Liver (tissue), 9 donors: ENCODE results near the gene RIMOC1. TPM values are rescaled to one million over a fixed set of nuclear protein-coding genes. Genes with fewer than 3 reads are reported as not detected.

Source experiments
- DNase-seq: peaks from one replicate; pipeline ENCODE4 v3.0.0-alpha.2; 2017; ENCODE audit warnings: low spot score
- H3K27ac ChIP-seq, 2 donors: one replicate each; pipeline ENCODE4 v1.7.0; 2013; ENCODE audit warnings: inconsistent platforms in 2 of 2, low read length in 2 of 2, control low read depth in 1 of 2, low read depth in 1 of 2, mild to moderate bottlenecking in 1 of 2
- H3K27me3 ChIP-seq, 4 donors: one replicate each; pipeline versions ENCODE4 v1.6.1 to v1.7.0; 2013; ENCODE audit warnings: low read length in 3 of 4, inconsistent platforms in 1 of 4, mild to moderate bottlenecking in 1 of 4, moderate library complexity in 1 of 4; ENCODE audit not compliant: control insufficient read depth in 4 of 4, insufficient read depth in 4 of 4
- H3K36me3 ChIP-seq, 4 donors: one replicate each; pipeline versions ENCODE4 v1.6.1 to v1.7.0; 2013; ENCODE audit warnings: low read length in 3 of 4, mild to moderate bottlenecking in 3 of 4, low read depth in 1 of 4, moderate library complexity in 1 of 4; ENCODE audit not compliant: control insufficient read depth in 4 of 4, insufficient read depth in 3 of 4
- H3K4me1 ChIP-seq, 4 donors: one replicate each; pipeline versions ENCODE4 v1.6.1 to v1.7.0; 2013; ENCODE audit warnings: low read length in 3 of 4, mild to moderate bottlenecking in 3 of 4, moderate library complexity in 1 of 4; ENCODE audit not compliant: control insufficient read depth in 4 of 4, insufficient read depth in 4 of 4
- H3K4me3 ChIP-seq, 3 donors: one replicate each; pipeline versions ENCODE4 v1.6.1 to v1.7.0; 2013; ENCODE audit warnings: low read length in 3 of 3, control low read depth in 1 of 3, low read depth in 1 of 3, mild to moderate bottlenecking in 1 of 3
- H3K9ac ChIP-seq, 2 donors: one replicate each; pipeline ENCODE4 v1.7.0; 2013; ENCODE audit warnings: low read length in 2 of 2, mild to moderate bottlenecking in 2 of 2, moderate library complexity in 2 of 2, control low read depth in 1 of 2, low read depth in 1 of 2
- H3K9me3 ChIP-seq, 4 donors: one replicate each; pipeline versions ENCODE4 v1.6.1 to v1.7.0; 2013; ENCODE audit warnings: low read length in 3 of 4; ENCODE audit not compliant: control insufficient read depth in 4 of 4
- ATF3 ChIP-seq: IDR thresholded peaks from 2 replicates; pipeline ENCODE4 v1.6.1; 2016; ENCODE audit warnings: antibody characterized with exemption
- CTCF ChIP-seq: fragments of 150-350 bp; IDR thresholded peaks from 2 replicates; pipeline ENCODE4 v1.5.1; 2017; ENCODE audit warnings: improper control_type of control experiment, low read depth, low read length; ENCODE audit not compliant: missing input control
- FOXA1 ChIP-seq: IDR thresholded peaks from 2 replicates; pipeline ENCODE4 v1.6.1; 2016; ENCODE audit warnings: antibody characterized with exemption
- FOXA2 ChIP-seq: IDR thresholded peaks from 2 replicates; pipeline ENCODE4 v1.6.1; 2016; ENCODE audit warnings: antibody characterized with exemption
- GABPA ChIP-seq, 2 donors: IDR thresholded peaks in 1 of 2; conservative IDR thresholded peaks in 1 of 2; 2 replicates each; pipeline ENCODE4 v1.6.1; 2016; ENCODE audit warnings: antibody characterized with exemption in 2 of 2, mild to moderate bottlenecking in 1 of 2, moderate library complexity in 1 of 2
- HNF4G ChIP-seq: IDR thresholded peaks from 2 replicates; pipeline ENCODE4 v1.6.1; 2016; ENCODE audit warnings: antibody characterized with exemption
- MAX ChIP-seq: IDR thresholded peaks from 2 replicates; pipeline ENCODE4 v1.6.1; 2016; ENCODE audit warnings: antibody characterized with exemption
- NR2F2 ChIP-seq: IDR thresholded peaks from 2 replicates; pipeline ENCODE4 v1.6.1; 2016; ENCODE audit warnings: antibody characterized with exemption
- RAD21 ChIP-seq, 2 donors: IDR thresholded peaks; 2 replicates each; pipeline ENCODE4 v1.6.1; 2016; ENCODE audit warnings: antibody characterized with exemption in 2 of 2, mild to moderate bottlenecking in 2 of 2
- REST ChIP-seq: IDR thresholded peaks from 2 replicates; pipeline ENCODE4 v1.6.1; 2016; ENCODE audit warnings: antibody characterized with exemption, mild to moderate bottlenecking
- TAF1 ChIP-seq: conservative IDR thresholded peaks from 2 replicates; pipeline ENCODE4 v1.6.1; 2016; ENCODE audit warnings: antibody characterized with exemption, mild to moderate bottlenecking
- ZBTB33 ChIP-seq: IDR thresholded peaks from 2 replicates; pipeline ENCODE4 v1.6.1; 2016; ENCODE audit warnings: antibody characterized with exemption
- WGBS: extraction: QIAGEN DNeasy Blood & Tissue Kit; methylation state at CpG from one replicate; pipeline ENCODE4 v1.1.7; 2013; 5-methylcytosine and 5-hydroxymethylcytosine counted together
- polyA plus RNA-seq, 2 donors: library from polyadenylated mRNA; stranded (reverse) in 1 of 2; unstranded in 1 of 2; fragments of 200-250 nt in 1 of 2; fragments of >200 nt in 1 of 2; fragmentation: Nextera tagmentation in 1 of 2; extraction: Ambion mirVana in 1 of 2; gene quantifications; one replicate each; pipeline versions ENCODE4 v1.2.1 to v1.2.3, GENCODE V29; 2013 to 2015
- total RNA-seq, 2 donors: library from RNA; depleted of rRNA; stranded (reverse); fragments of >200 nt; gene quantifications; one replicate each; pipeline ENCODE4 v1.2.3, GENCODE V29; 2014
- donor health status: healthy.
- donor health status: healthy.
- donor health status: healthy.
- donor health status: healthy.
- donor health status: healthy.

Gene RIMOC1
- total and polyA plus RNA-seq, 4 donors: 3.7 to 11.8 (median 6.7) TPM

GRCh38 chr5:41856644-41857491 lies 47.3 kb upstream of the RIMOC1 start:
- peak; percentile 53 for DNase-seq
- Histone ChIP-seq H3K4me1 (no peaks in the 10 kb centered on the region), H3K4me3 (no peak overlapping the region), H3K36me3 (no peaks in the 10 kb centered on the region), H3K27me3 (peaks cover 0 to under 1% (median 0%) of the 10 kb centered on the region in 4 donors), H3K9ac (no peak overlapping the region), H3K9me3 (no peaks in the 10 kb centered on the region), H3K27ac (no peak overlapping the region)
- 44% methylated on average over 5 of the region's 5 CpGs for WGBS
- TF ChIP-seq TAF1 (no peak), REST (no peak), CTCF (peak; percentile 81), ZBTB33 (no peak), RAD21 (IDR thresholded peaks at IDR 0.05) (peak; percentile 94 to 97), HNF4G (no peak), FOXA1 (no peak)

GRCh38 chr5:41857989-41858388 lies 46.2 kb upstream of the RIMOC1 start:
- Histone ChIP-seq H3K27me3 (no peaks in the 10 kb centered on the region), H3K4me3 (no peak overlapping the region), H3K27ac (no peak overlapping the region), H3K9ac (no peak overlapping the region), H3K4me1 (no peaks in the 10 kb centered on the region), H3K36me3 (no peaks in the 10 kb centered on the region), H3K9me3 (no peaks in the 10 kb centered on the region)
- TF ChIP-seq FOXA1: no peak
- no peak for DNase-seq
- 94% methylated on average over 1 of the region's 1 CpG for WGBS

- Histone ChIP-seq H3K9me3 (no peaks in the 10 kb centered on the region), H3K36me3 (no peaks in the 10 kb centered on the region), H3K4me3 (no peak overlapping the region), H3K27me3 (no peaks in the 10 kb centered on the region), H3K9ac (no peak overlapping the region), H3K4me1 (no peaks in the 10 kb centered on the region), H3K27ac (no peak overlapping the region)
- WGBS: 92% methylated on average over 2 of the region's 2 CpGs
- no peak for TF ChIP-seq ZBTB33
- no peak for TF ChIP-seq TAF1
- no peak for TF ChIP-seq GABPA (IDR thresholded peaks at IDR 0.05 in 1 of 2, conservative IDR thresholded peaks at IDR 0.05 in 1 of 2)
- no peak for TF ChIP-seq ATF3
- no peak for TF ChIP-seq FOXA2
- TF ChIP-seq NR2F2: no peak
- no peak for TF ChIP-seq MAX
- DNase-seq: no peak
These were observed 45.3 kb upstream of the RIMOC1 start for GRCh38 chr5:41858890-41859289.
